Iris pigment epithelial cell (primary cell): Measurements from ENCODE around the gene SPHK1.
A peak's percentile ranks its signal among the peaks of the same experiment; 100 is the strongest.

Experiments used
- DNase-seq: peaks from one replicate; pipeline ENCODE4 v3.0.0-alpha.2; 2011; ENCODE audit warnings: low read depth

Gene SPHK1

GRCh38 chr17:76384987-76385891 is 830 bp downstream of the SPHK1 start:
- peak; percentile 84 for DNase-seq

GRCh38 chr17:76385892-76386786 is 1.7 kb downstream of the SPHK1 start:
- DNase-seq = peak; percentile 80

- DNase-seq = no peak
Measured at GRCh38 chr17:76386966-76387765, 2.8 kb downstream of the SPHK1 start.

- DNase-seq = no peak
Measured at GRCh38 chr17:76388966-76389888, 4.8 kb downstream of the SPHK1 start.

- no peak for DNase-seq
Measured at GRCh38 chr17:76390003-76390421, 5.6 kb downstream of the SPHK1 start.

GRCh38 chr17:76391200-76391715 is 6.8 kb downstream of the SPHK1 start:
- DNase-seq = no peak

- DNase-seq = peak; percentile 29
Measured at GRCh38 chr17:76394166-76394565, 9.8 kb downstream of the SPHK1 start.

- DNase-seq = no peak
Measured at GRCh38 chr17:76395980-76396379, 11.6 kb downstream of the SPHK1 start.

GRCh38 chr17:76397184-76397583 is 12.8 kb downstream of the SPHK1 start:
- DNase-seq = no peak

- peak; percentile 82 for DNase-seq
Measured at GRCh38 chr17:76397687-76398522, 13.5 kb downstream of the SPHK1 start.

- DNase-seq = no peak
Measured at GRCh38 chr17:76398523-76399174, 14.2 kb downstream of the SPHK1 start.

GRCh38 chr17:76399175-76400172 is 15.1 kb downstream of the SPHK1 start:
- no peak for DNase-seq

GRCh38 chr17:76402711-76403110 is 18.3 kb downstream of the SPHK1 start:
- DNase-seq = no peak

- no peak for DNase-seq
Measured at GRCh38 chr17:76404256-76404655, 19.8 kb downstream of the SPHK1 start.

- DNase-seq = no peak
Measured at GRCh38 chr17:76404976-76405563, 20.7 kb downstream of the SPHK1 start.

GRCh38 chr17:76405607-76405966 is 21.2 kb downstream of the SPHK1 start:
- no peak for DNase-seq

GRCh38 chr17:76405967-76406647 is 21.7 kb downstream of the SPHK1 start:
- DNase-seq = no peak
